Mesendoderm (in vitro differentiated cells): ENCODE data around the gene GRID2.

Experiments used
- DNase-seq: peaks from one replicate; pipeline ENCODE4 v3.0.0; 2013
- H2AK5ac ChIP-seq: 2 replicates; pipeline ENCODE4 v1.6.1; 2013; ENCODE audit warnings: low read length, inconsistent platforms
- H2BK120ac ChIP-seq: 2 replicates; pipeline ENCODE4 v1.6.1; 2013; ENCODE audit warnings: low read depth, mild to moderate bottlenecking, low read length, moderate library complexity, mixed read lengths
- H2BK15ac ChIP-seq: replicated peaks from 2 replicates; pipeline ENCODE4 v1.6.1; 2013; ENCODE audit warnings: low read depth, mild to moderate bottlenecking, moderate library complexity
- H2BK5ac ChIP-seq: 2 replicates; pipeline ENCODE4 v1.6.1; 2013; ENCODE audit warnings: low read length, inconsistent platforms
- H3K18ac ChIP-seq: 2 replicates; pipeline ENCODE4 v1.6.1; 2013; ENCODE audit warnings: mild to moderate bottlenecking, low read length, mixed read lengths
- H3K23ac ChIP-seq: one replicate; pipeline ENCODE4 v1.6.1; 2013; ENCODE audit warnings: low read length
- H3K27ac ChIP-seq: 2 replicates; pipeline ENCODE4 v1.5.1; 2013; ENCODE audit warnings: low read depth, mild to moderate bottlenecking, inconsistent platforms, low read length, moderate library complexity
- H3K27me3 ChIP-seq: 2 replicates; pipeline ENCODE4 v1.6.1; 2013; ENCODE audit warnings: low read length, control low read depth, mild to moderate bottlenecking, inconsistent platforms; ENCODE audit not compliant: insufficient read depth, poor library complexity
- H3K36me3 ChIP-seq: 2 replicates; pipeline ENCODE4 v1.6.1; 2013; ENCODE audit warnings: low read length, inconsistent platforms; ENCODE audit not compliant: control insufficient read depth, insufficient read depth
- H3K4ac ChIP-seq: one replicate; pipeline ENCODE4 v1.6.1; 2013; ENCODE audit warnings: low read depth, mild to moderate bottlenecking, low read length, moderate library complexity
- H3K4me1 ChIP-seq: 2 replicates; pipeline ENCODE4 v1.6.1; 2013; ENCODE audit warnings: low read depth, low read length, inconsistent platforms; ENCODE audit not compliant: control insufficient read depth
- H3K4me2 ChIP-seq: 2 replicates; pipeline ENCODE4 v1.6.1; 2013; ENCODE audit warnings: low read length
- H3K4me3 ChIP-seq: 2 replicates; pipeline ENCODE4 v1.5.1; 2013; ENCODE audit warnings: mild to moderate bottlenecking, low read length
- H3K56ac ChIP-seq: one replicate; pipeline ENCODE4 v1.6.1; 2013; ENCODE audit warnings: low read length
- H3K79me1 ChIP-seq: 2 replicates; pipeline ENCODE4 v1.6.1; 2013; ENCODE audit warnings: low read length, inconsistent platforms
- H3K79me2 ChIP-seq: 2 replicates; pipeline ENCODE4 v1.6.1; 2013; ENCODE audit warnings: mild to moderate bottlenecking, low read length; ENCODE audit not compliant: control insufficient read depth, insufficient read depth
- H3K9ac ChIP-seq: 2 replicates; pipeline ENCODE4 v1.6.1; 2013; ENCODE audit warnings: low read length, inconsistent platforms
- H4K5ac ChIP-seq: one replicate; pipeline ENCODE4 v1.6.1; 2013; ENCODE audit warnings: low read length
- H4K8ac ChIP-seq: one replicate; pipeline ENCODE4 v1.6.1; 2013; ENCODE audit warnings: low read depth, mild to moderate bottlenecking, control low read depth, low read length, moderate library complexity
- WGBS: extraction: QIAGEN DNeasy Blood & Tissue Kit; methylation state at CpG from one replicate; pipeline ENCODE4 v1.1.7; 2013; ENCODE audit warnings: low lambda C conversion rate, missing lambda C conversion rate; ENCODE audit not compliant: insufficient coverage; ENCODE audit errors: extremely low coverage; 5-methylcytosine and 5-hydroxymethylcytosine counted together

GRID2 gene

GRCh38 chr4:93687304-93687703 is 1383.5 kb downstream of the GRID2 start:
- H3K4me3 ChIP-seq: no peak overlapping the region
- H2BK15ac ChIP-seq: no peak overlapping the region
- no peak overlapping the region for H3K9ac ChIP-seq
- H3K36me3 ChIP-seq: no peaks in the 10 kb centered on the region
- H3K4ac ChIP-seq: no peak overlapping the region
- DNase-seq: no peak
- H3K23ac ChIP-seq: no peak overlapping the region
- H4K5ac ChIP-seq: no peak overlapping the region
- no peak overlapping the region for H4K8ac ChIP-seq
- no peak overlapping the region for H3K4me2 ChIP-seq
- no peak overlapping the region for H2BK120ac ChIP-seq
- H3K79me2 ChIP-seq: no peaks in the 10 kb centered on the region
- no peaks in the 10 kb centered on the region for H3K79me1 ChIP-seq
- no peak overlapping the region for H3K27ac ChIP-seq
- no peaks in the 10 kb centered on the region for H3K4me1 ChIP-seq
- no peak overlapping the region for H2BK5ac ChIP-seq
- no peak overlapping the region for H3K56ac ChIP-seq
- H3K18ac ChIP-seq: no peak overlapping the region
- H2AK5ac ChIP-seq: no peak overlapping the region
- no peaks in the 10 kb centered on the region for H3K27me3 ChIP-seq

GRCh38 chr4:93688978-93689377 is 1385.2 kb downstream of the GRID2 start:
- Histone ChIP-seq H3K4ac (no peak overlapping the region), H3K56ac (no peak overlapping the region), H2BK15ac (no peak overlapping the region), H3K4me2 (no peak overlapping the region), H2BK120ac (no peak overlapping the region), H2AK5ac (no peak overlapping the region), H4K8ac (no peak overlapping the region), H3K36me3 (no peaks in the 10 kb centered on the region), H3K23ac (no peak overlapping the region), H3K4me1 (no peaks in the 10 kb centered on the region), H3K9ac (no peak overlapping the region), H3K27ac (no peak overlapping the region), H3K4me3 (no peak overlapping the region), H3K79me1 (no peaks in the 10 kb centered on the region), H3K27me3 (no peaks in the 10 kb centered on the region), H3K79me2 (no peaks in the 10 kb centered on the region), H4K5ac (no peak overlapping the region), H3K18ac (no peak overlapping the region), H2BK5ac (no peak overlapping the region)
- no peak for DNase-seq
- no CpG with 5 or more reads among the region's 4 CpGs for WGBS

- Histone ChIP-seq H2AK5ac (no peak overlapping the region), H3K4me2 (no peak overlapping the region), H3K23ac (no peak overlapping the region), H3K79me2 (no peaks in the 10 kb centered on the region), H3K4ac (no peak overlapping the region), H3K9ac (no peak overlapping the region), H3K4me3 (no peak overlapping the region), H3K18ac (no peak overlapping the region), H3K36me3 (no peaks in the 10 kb centered on the region), H2BK15ac (no peak overlapping the region), H3K4me1 (no peaks in the 10 kb centered on the region), H4K8ac (no peak overlapping the region), H3K56ac (no peak overlapping the region), H4K5ac (no peak overlapping the region), H3K27ac (no peak overlapping the region), H3K79me1 (no peaks in the 10 kb centered on the region), H2BK120ac (no peak overlapping the region), H3K27me3 (no peaks in the 10 kb centered on the region), H2BK5ac (no peak overlapping the region)
- no CpG with 5 or more reads among the region's 3 CpGs for WGBS
- DNase-seq: no peak
These were observed 1389.4 kb downstream of the GRID2 start for GRCh38 chr4:93693141-93693540.

- no peak overlapping the region for H3K27ac ChIP-seq
- no peak overlapping the region for H3K9ac ChIP-seq
These were observed 1394.9 kb downstream of the GRID2 start for GRCh38 chr4:93698686-93699085.

GRCh38 chr4:93700571-93700970 is 1396.8 kb downstream of the GRID2 start:
- Histone ChIP-seq H3K18ac (no peak overlapping the region), H3K36me3 (no peaks in the 10 kb centered on the region), H3K23ac (no peak overlapping the region), H3K79me2 (no peaks in the 10 kb centered on the region), H3K79me1 (no peaks in the 10 kb centered on the region), H3K4ac (no peak overlapping the region), H2AK5ac (no peak overlapping the region), H2BK120ac (no peak overlapping the region), H4K5ac (no peak overlapping the region), H3K27ac (no peak overlapping the region), H4K8ac (no peak overlapping the region), H2BK15ac (no peak overlapping the region), H3K4me1 (no peaks in the 10 kb centered on the region), H3K56ac (no peak overlapping the region), H3K27me3 (no peaks in the 10 kb centered on the region), H3K4me2 (no peak overlapping the region), H3K4me3 (no peak overlapping the region), H3K9ac (no peak overlapping the region), H2BK5ac (no peak overlapping the region)
- no CpG with 5 or more reads among the region's 1 CpG for WGBS
- DNase-seq: peak; percentile 28

More at GRCh38 chr4:93698686-93699085, 1394.9 kb downstream of the GRID2 start:
- no peak overlapping the region for H3K4me3 ChIP-seq
- no peak overlapping the region for H4K5ac ChIP-seq
- no peaks in the 10 kb centered on the region for H3K79me1 ChIP-seq
- H2AK5ac ChIP-seq: no peak overlapping the region
- no peak overlapping the region for H3K18ac ChIP-seq
- H3K4ac ChIP-seq: no peak overlapping the region
- H2BK120ac ChIP-seq: no peak overlapping the region
- no peak overlapping the region for H4K8ac ChIP-seq
- H2BK5ac ChIP-seq: no peak overlapping the region
- no CpG with 5 or more reads among the region's 1 CpG for WGBS
- H3K27me3 ChIP-seq: no peaks in the 10 kb centered on the region
- no peak overlapping the region for H2BK15ac ChIP-seq
- H3K79me2 ChIP-seq: no peaks in the 10 kb centered on the region
- no peak overlapping the region for H3K56ac ChIP-seq
- no peaks in the 10 kb centered on the region for H3K4me1 ChIP-seq
- H3K36me3 ChIP-seq: no peaks in the 10 kb centered on the region
- DNase-seq: no peak
- H3K4me2 ChIP-seq: no peak overlapping the region
- no peak overlapping the region for H3K23ac ChIP-seq

- Histone ChIP-seq H2AK5ac (no peak overlapping the region), H3K27ac (no peak overlapping the region), H3K4me2 (no peak overlapping the region), H3K36me3 (no peaks in the 10 kb centered on the region), H2BK120ac (no peak overlapping the region), H3K4me3 (no peak overlapping the region), H2BK15ac (no peak overlapping the region), H4K5ac (no peak overlapping the region), H3K4ac (no peak overlapping the region), H3K79me2 (no peaks in the 10 kb centered on the region), H3K9ac (no peak overlapping the region), H3K4me1 (no peaks in the 10 kb centered on the region), H3K27me3 (no peaks in the 10 kb centered on the region), H4K8ac (no peak overlapping the region), H3K56ac (no peak overlapping the region), H3K79me1 (no peaks in the 10 kb centered on the region), H3K23ac (no peak overlapping the region), H2BK5ac (no peak overlapping the region), H3K18ac (no peak overlapping the region)
- WGBS: no CpG with 5 or more reads among the region's 6 CpGs
- peak; percentile 76 for DNase-seq
These were observed 1406.5 kb downstream of the GRID2 start for GRCh38 chr4:93710101-93710846.
